ENCODE measurements around the gene TMEM207. TPM values are rescaled to one million over a fixed set of nuclear protein-coding genes. Genes with fewer than 3 reads are reported as not detected.

TMEM207 gene
- not detected in 2 replicates for total RNA-seq

GRCh38 chr3:190449801-190450200 is at the start of gene TMEM207:
Gene TMEM207 (minus strand): TSS chr3:190449901. CDS start chr3:190449809, 92 bp downstream.

GRCh38 chr3:190387578-190388213 is 62.0 kb downstream of the TMEM207 start, which contains the start of gene CLDN16:
Gene CLDN16 (plus strand): TSS chr3:190388163. CDS start chr3:190388330, 167 bp downstream.

Other genes starting within 250 kb of the TMEM207 start
- gene CLDN1, start 127.5 kb downstream of the TMEM207 start, total RNA-seq: 84.9 and 98.0 TPM in 2 replicates
- 0.16 and 1.3 TPM in 2 replicates for gene CLDN16, start 61.7 kb downstream of the TMEM207 start, total RNA-seq
- gene IL1RAP, start 64.2 kb upstream of the TMEM207 start, total RNA-seq: 8.5 and 9.6 TPM in 2 replicates